WTC11 (cell line): ENCODE measurements around the gene PIK3R6. TPM values are rescaled to one million over a fixed set of nuclear protein-coding genes. Genes with fewer than 3 reads are reported as not detected.

Source experiments
- ATAC-seq: fragments of 200-7000 bp; cut with Tn5 transposase; 2 replicates; pipeline ENCODE4 v1.10.0; 2021; ENCODE audit warnings: mild to moderate bottlenecking, moderate library complexity
- CTCF ChIA-PET: fragments of 300-600 bp; sonication (Branson Sonifier 250); formaldehyde crosslinking; loops from one replicate; lab custom pipeline; 2021; ENCODE audit warnings: antibody characterized with exemption; lab: Charles Lee
- POLR2A ChIA-PET: fragments of 350-600 bp; sonication (Branson Sonifier 250); formaldehyde crosslinking; loops from one replicate; lab custom pipeline; 2021; ENCODE audit warnings: antibody characterized with exemption; lab: Charles Lee
- DNase-seq: peaks from one replicate; pipeline ENCODE4 v3.0.0; 2021; ENCODE audit warnings: low spot score
- H3K27ac Mint-ChIP-seq: 2 replicates; pipeline ENCODE4 v1.8.0; 2021; ENCODE audit warnings: mixed read lengths
- H3K27me3 Mint-ChIP-seq: 2 replicates; pipeline ENCODE4 v1.8.0; 2021; ENCODE audit warnings: low read depth, mild to moderate bottlenecking, moderate library complexity, mixed read lengths
- H3K36me3 Mint-ChIP-seq: 2 replicates; pipeline ENCODE4 v1.8.0; 2021; ENCODE audit warnings: mixed read lengths
- H3K4me1 Mint-ChIP-seq: 2 replicates; pipeline ENCODE4 v1.8.0; 2022; ENCODE audit warnings: mixed read lengths
- H3K4me3 Mint-ChIP-seq: 2 replicates; pipeline ENCODE4 v1.8.0; 2021; ENCODE audit warnings: mild to moderate bottlenecking, moderate library complexity, mixed read lengths
- H3K9me3 Mint-ChIP-seq: 2 replicates; pipeline ENCODE4 v1.8.0; 2021; ENCODE audit warnings: mixed read lengths
- ATF1 ChIP-seq: sonication (generic); formaldehyde crosslinking; IDR thresholded peaks from 2 replicates; pipeline ENCODE4 v1.8.1; 2023; ENCODE audit warnings: mild to moderate bottlenecking, moderate library complexity, missing genetic modification reagents
- CBFB ChIP-seq: sonication (generic); formaldehyde crosslinking; IDR thresholded peaks from 2 replicates; pipeline ENCODE4 v1.8.1; 2022; ENCODE audit warnings: mild to moderate bottlenecking, low read depth, missing genetic modification reagents
- CREM ChIP-seq: sonication (generic); formaldehyde crosslinking; IDR thresholded peaks from 2 replicates; pipeline ENCODE4 v1.8.1; 2022; ENCODE audit warnings: mild to moderate bottlenecking, missing genetic modification reagents, moderate library complexity
- EMX1 ChIP-seq: fragments of 250-450 bp; sonication (Bioruptor Pico); IDR thresholded peaks from 2 replicates; pipeline ENCODE4 v1.8.0; 2021; ENCODE audit warnings: mild to moderate bottlenecking
- ETV6 ChIP-seq: sonication (generic); formaldehyde crosslinking; IDR thresholded peaks from 2 replicates; pipeline ENCODE4 v1.8.1; 2022; ENCODE audit warnings: mild to moderate bottlenecking, missing genetic modification reagents
- FOXK1 ChIP-seq: sonication (generic); formaldehyde crosslinking; IDR thresholded peaks from 2 replicates; pipeline ENCODE4 v1.8.0; 2022; ENCODE audit warnings: mild to moderate bottlenecking, moderate library complexity, missing genetic modification reagents
- FOXP1 ChIP-seq: sonication (generic); formaldehyde crosslinking; IDR thresholded peaks from 2 replicates; pipeline ENCODE4 v1.8.0; 2022; ENCODE audit warnings: missing genetic modification reagents, mild to moderate bottlenecking, moderate library complexity, borderline replicate concordance
- JAZF1 ChIP-seq: fragments of 250-450 bp; sonication (Bioruptor Pico); IDR thresholded peaks from 2 replicates; pipeline ENCODE4 v1.9.0; 2021; ENCODE audit warnings: moderate library complexity, mild to moderate bottlenecking, inconsistent platforms
- PRRX2 ChIP-seq: fragments of 250-450 bp; sonication (Bioruptor Pico); IDR thresholded peaks from 2 replicates; pipeline ENCODE4 v1.8.0; 2021; ENCODE audit warnings: mild to moderate bottlenecking
- RELA ChIP-seq: sonication (generic); formaldehyde crosslinking; IDR thresholded peaks from 2 replicates; pipeline ENCODE4 v1.8.1; 2022; ENCODE audit warnings: missing genetic modification reagents, mild to moderate bottlenecking, borderline replicate concordance
- RORB ChIP-seq: fragments of 250-450 bp; sonication (Bioruptor Pico); IDR thresholded peaks from 2 replicates; pipeline ENCODE4 v1.9.0; 2021; ENCODE audit warnings: mild to moderate bottlenecking
- SMAD4 ChIP-seq: sonication (generic); formaldehyde crosslinking; IDR thresholded peaks from 2 replicates; pipeline ENCODE4 v1.8.0; 2022; ENCODE audit warnings: mild to moderate bottlenecking, missing genetic modification reagents
- SOX15 ChIP-seq: fragments of 250-450 bp; sonication (Bioruptor Pico); IDR thresholded peaks from 2 replicates; pipeline ENCODE4 v1.9.0; 2021; ENCODE audit warnings: mild to moderate bottlenecking
- TEAD4 ChIP-seq: sonication (generic); formaldehyde crosslinking; IDR thresholded peaks from 2 replicates; pipeline ENCODE4 v1.8.0; 2022; ENCODE audit warnings: mild to moderate bottlenecking, missing genetic modification reagents
- ZBTB21 ChIP-seq: sonication (generic); formaldehyde crosslinking; IDR thresholded peaks from 2 replicates; pipeline ENCODE4 v1.8.1; 2023; ENCODE audit warnings: mild to moderate bottlenecking, missing genetic modification reagents, borderline replicate concordance
- ZNF121 ChIP-seq: sonication (generic); formaldehyde crosslinking; IDR thresholded peaks from 2 replicates; pipeline ENCODE4 v1.8.0; 2023; ENCODE audit warnings: missing genetic modification reagents
- ZNF219 ChIP-seq: sonication (generic); formaldehyde crosslinking; IDR thresholded peaks from 2 replicates; pipeline ENCODE4 v1.8.0; 2023; ENCODE audit warnings: missing genetic modification reagents, mild to moderate bottlenecking, borderline replicate concordance
- ZNF423 ChIP-seq: fragments of 250-450 bp; sonication (Bioruptor Pico); IDR thresholded peaks from 2 replicates; pipeline ENCODE4 v2.1.2; 2022; ENCODE audit warnings: mild to moderate bottlenecking, moderate library complexity
- total RNA-seq: library from RNA; stranded (reverse); gene quantifications from 3 replicates; pipeline ENCODE4 v1.2.3, GENCODE V29; 2021
- TF ChIP-seq, protein P1 (sequence below): sonication (generic); formaldehyde crosslinking; IDR thresholded peaks from 2 replicates; pipeline ENCODE4 v1.8.0; 2022; ENCODE audit warnings: missing genetic modification reagents
- TF ChIP-seq, protein P2 (sequence below): sonication (generic); formaldehyde crosslinking; conservative IDR thresholded peaks from 2 replicates; pipeline ENCODE4 v1.8.1; 2022; ENCODE audit warnings: mild to moderate bottlenecking, missing genetic modification reagents
- TF ChIP-seq, protein P3 (sequence below): sonication (generic); formaldehyde crosslinking; IDR thresholded peaks from 2 replicates; pipeline ENCODE4 v1.8.1; 2022; ENCODE audit warnings: low read depth, mild to moderate bottlenecking, moderate library complexity, missing genetic modification reagents, borderline replicate concordance
- TF ChIP-seq, protein P4 (sequence below): fragments of 250-450 bp; sonication (Bioruptor Pico); IDR thresholded peaks from 2 replicates; pipeline ENCODE4 v1.9.0; 2021; ENCODE audit warnings: mild to moderate bottlenecking
- TF ChIP-seq, protein P5 (sequence below): sonication (generic); formaldehyde crosslinking; IDR thresholded peaks from 2 replicates; pipeline ENCODE4 v1.8.1; 2023; ENCODE audit warnings: mild to moderate bottlenecking, missing genetic modification reagents, moderate library complexity

The PIK3R6 gene
- total RNA-seq, 1 experiment from 2014 or later, result 0.15 TPM

DNA sequence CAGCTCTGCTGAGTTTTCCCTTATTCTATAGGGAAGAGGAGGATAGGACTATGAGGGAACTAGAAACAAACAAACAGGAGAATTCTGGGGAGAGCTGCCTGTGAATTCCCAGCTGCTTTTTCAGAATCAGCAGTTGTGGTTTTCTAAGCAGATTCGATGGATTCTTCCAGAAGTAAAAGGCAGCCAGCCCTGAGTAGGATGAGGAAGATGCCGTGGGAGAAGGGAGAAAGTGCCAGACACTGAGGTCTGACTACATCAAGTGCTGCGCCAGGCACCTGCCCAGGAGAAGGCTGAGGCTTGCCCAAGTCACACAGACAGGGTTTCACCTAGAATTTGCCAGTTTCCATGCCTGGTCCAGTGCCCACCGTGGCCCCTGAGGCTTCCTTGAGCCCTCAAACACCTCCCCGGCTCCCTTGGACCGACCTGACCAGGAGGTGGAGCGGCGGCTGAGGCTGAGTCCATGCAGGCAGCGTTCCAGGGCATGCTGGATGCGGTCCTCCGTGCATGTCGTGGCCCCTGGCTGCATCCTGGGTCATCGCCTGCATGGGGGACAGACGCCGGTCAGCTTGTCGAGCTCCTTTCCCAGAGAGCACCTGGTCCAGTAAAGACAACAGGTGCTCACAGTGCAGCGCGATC, 43.6 kb upstream of the PIK3R6 start:
- ATAC-seq, result no peak
- no peaks in the 10 kb centered on the region for H3K36me3 Mint-ChIP-seq
- TF ChIP-seq TEAD4 (CRISPR knock-in tag), result no peak
- no peak for TF ChIP-seq PRRX2 (CRISPR knock-in tag)
- TF ChIP-seq, protein P1, sequence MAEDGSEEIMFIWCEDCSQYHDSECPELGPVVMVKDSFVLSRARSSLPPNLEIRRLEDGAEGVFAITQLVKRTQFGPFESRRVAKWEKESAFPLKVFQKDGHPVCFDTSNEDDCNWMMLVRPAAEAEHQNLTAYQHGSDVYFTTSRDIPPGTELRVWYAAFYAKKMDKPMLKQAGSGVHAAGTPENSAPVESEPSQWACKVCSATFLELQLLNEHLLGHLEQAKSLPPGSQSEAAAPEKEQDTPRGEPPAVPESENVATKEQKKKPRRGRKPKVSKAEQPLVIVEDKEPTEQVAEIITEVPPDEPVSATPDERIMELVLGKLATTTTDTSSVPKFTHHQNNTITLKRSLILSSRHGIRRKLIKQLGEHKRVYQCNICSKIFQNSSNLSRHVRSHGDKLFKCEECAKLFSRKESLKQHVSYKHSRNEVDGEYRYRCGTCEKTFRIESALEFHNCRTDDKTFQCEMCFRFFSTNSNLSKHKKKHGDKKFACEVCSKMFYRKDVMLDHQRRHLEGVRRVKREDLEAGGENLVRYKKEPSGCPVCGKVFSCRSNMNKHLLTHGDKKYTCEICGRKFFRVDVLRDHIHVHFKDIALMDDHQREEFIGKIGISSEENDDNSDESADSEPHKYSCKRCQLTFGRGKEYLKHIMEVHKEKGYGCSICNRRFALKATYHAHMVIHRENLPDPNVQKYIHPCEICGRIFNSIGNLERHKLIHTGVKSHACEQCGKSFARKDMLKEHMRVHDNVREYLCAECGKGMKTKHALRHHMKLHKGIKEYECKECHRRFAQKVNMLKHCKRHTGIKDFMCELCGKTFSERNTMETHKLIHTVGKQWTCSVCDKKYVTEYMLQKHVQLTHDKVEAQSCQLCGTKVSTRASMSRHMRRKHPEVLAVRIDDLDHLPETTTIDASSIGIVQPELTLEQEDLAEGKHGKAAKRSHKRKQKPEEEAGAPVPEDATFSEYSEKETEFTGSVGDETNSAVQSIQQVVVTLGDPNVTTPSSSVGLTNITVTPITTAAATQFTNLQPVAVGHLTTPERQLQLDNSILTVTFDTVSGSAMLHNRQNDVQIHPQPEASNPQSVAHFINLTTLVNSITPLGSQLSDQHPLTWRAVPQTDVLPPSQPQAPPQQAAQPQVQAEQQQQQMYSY (CRISPR knock-in tag), result no peak
- no peak for TF ChIP-seq JAZF1
- no peak for TF ChIP-seq SMAD4 (CRISPR knock-in tag)
- TF ChIP-seq RELA (CRISPR knock-in tag), result no peak
- TF ChIP-seq ZNF219 (CRISPR knock-in tag), result no peak
- TF ChIP-seq FOXK1 (CRISPR knock-in tag), result no peak
- TF ChIP-seq, protein P2, sequence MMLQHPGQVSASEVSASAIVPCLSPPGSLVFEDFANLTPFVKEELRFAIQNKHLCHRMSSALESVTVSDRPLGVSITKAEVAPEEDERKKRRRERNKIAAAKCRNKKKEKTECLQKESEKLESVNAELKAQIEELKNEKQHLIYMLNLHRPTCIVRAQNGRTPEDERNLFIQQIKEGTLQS (CRISPR knock-in tag), result no peak
- TF ChIP-seq, all 79 proteins: peak for 0
- no peak overlapping the region for H3K4me3 Mint-ChIP-seq
- CTCF ChIA-PET, result interaction anchor here (1.0 to 3.2 kb wide), 6 partner anchors 10 to 112 kb away, joined by 4 to 13 read pairs (median 8); no protein-coding TSS in a partner anchor
- no peak for DNase-seq
- H3K27me3 Mint-ChIP-seq, result no peaks in the 10 kb centered on the region
- H3K27ac Mint-ChIP-seq, result 0 out of 2 replicates have a peak overlapping the region, but pooled peaks have one; percentile 49
- POLR2A ChIA-PET, result no interaction called here
- no peaks in the 10 kb centered on the region for H3K4me1 Mint-ChIP-seq
- H3K9me3 Mint-ChIP-seq, result no peaks in the 10 kb centered on the region

DNA sequence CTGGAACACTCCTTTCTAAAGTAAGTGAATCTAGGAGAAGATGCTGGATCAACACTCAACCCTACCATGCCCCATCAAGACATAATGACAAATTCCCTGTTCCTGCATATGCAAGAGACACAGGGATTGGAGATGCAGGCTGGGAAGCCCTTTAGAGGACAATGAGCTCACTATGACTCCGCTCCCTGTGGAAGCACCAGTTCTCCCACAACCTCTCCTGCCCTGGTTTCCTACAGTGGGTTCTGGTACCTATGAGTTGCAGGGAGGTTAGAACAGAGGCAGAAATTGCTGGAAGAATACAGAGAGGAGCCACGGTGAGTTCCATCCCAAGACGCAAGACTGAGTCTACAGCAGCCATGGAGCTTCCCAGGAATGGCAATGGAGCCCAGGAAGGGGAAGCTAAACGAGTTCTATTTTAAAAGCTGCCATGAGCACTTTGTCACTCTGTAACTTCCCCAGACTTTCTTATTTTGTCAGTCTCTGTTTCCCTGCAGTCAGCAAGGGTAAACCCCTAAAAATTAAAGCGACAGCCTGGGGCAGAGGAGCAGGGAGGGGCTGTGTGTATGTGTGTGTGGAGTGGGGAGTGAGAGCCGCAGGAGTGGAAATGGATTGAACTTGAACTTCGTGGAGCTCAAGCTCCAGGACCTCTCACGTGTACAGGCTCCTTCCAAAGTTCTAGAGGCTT, 42.3 kb upstream of the PIK3R6 start:
- TF ChIP-seq CBFB (CRISPR knock-in tag), result no peak
- no peak for TF ChIP-seq ZNF121 (CRISPR knock-in tag)
- TF ChIP-seq, protein P3, sequence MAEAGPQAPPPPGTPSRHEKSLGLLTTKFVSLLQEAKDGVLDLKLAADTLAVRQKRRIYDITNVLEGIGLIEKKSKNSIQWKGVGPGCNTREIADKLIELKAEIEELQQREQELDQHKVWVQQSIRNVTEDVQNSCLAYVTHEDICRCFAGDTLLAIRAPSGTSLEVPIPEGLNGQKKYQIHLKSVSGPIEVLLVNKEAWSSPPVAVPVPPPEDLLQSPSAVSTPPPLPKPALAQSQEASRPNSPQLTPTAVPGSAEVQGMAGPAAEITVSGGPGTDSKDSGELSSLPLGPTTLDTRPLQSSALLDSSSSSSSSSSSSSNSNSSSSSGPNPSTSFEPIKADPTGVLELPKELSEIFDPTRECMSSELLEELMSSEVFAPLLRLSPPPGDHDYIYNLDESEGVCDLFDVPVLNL (CRISPR knock-in tag), result no peak
- no peak for TF ChIP-seq SOX15 (CRISPR knock-in tag)
- no peak for TF ChIP-seq FOXP1 (CRISPR knock-in tag)
- TF ChIP-seq, protein P4, sequence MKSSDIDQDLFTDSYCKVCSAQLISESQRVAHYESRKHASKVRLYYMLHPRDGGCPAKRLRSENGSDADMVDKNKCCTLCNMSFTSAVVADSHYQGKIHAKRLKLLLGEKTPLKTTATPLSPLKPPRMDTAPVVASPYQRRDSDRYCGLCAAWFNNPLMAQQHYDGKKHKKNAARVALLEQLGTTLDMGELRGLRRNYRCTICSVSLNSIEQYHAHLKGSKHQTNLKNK (CRISPR knock-in tag), result no peak
- TF ChIP-seq, protein P5, sequence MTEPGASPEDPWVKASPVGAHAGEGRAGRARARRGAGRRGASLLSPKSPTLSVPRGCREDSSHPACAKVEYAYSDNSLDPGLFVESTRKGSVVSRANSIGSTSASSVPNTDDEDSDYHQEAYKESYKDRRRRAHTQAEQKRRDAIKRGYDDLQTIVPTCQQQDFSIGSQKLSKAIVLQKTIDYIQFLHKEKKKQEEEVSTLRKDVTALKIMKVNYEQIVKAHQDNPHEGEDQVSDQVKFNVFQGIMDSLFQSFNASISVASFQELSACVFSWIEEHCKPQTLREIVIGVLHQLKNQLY (CRISPR knock-in tag), result no peak
- TF ChIP-seq ETV6, result no peak
- TF ChIP-seq FOXK1 (CRISPR knock-in tag), result no peak
- TF ChIP-seq ZNF423 (CRISPR knock-in tag), result no peak
- TF ChIP-seq PRRX2 (CRISPR knock-in tag), result no peak
- no peak for TF ChIP-seq RELA (CRISPR knock-in tag)
- TF ChIP-seq RORB (CRISPR knock-in tag), result no peak
- TF ChIP-seq EMX1, result no peak
- no peak for TF ChIP-seq CREM
- no peak for TF ChIP-seq ZBTB21
- TF ChIP-seq ATF1 (CRISPR knock-in tag), result no peak
- H3K27me3 Mint-ChIP-seq, result no peaks in the 10 kb centered on the region; the same call in 1 of the 2 replicates
- H3K4me3 Mint-ChIP-seq, result no peak overlapping the region
- H3K27ac Mint-ChIP-seq, result no peak overlapping the region
- H3K36me3 Mint-ChIP-seq, result no peaks in the 10 kb centered on the region
- no peaks in the 10 kb centered on the region for H3K4me1 Mint-ChIP-seq
- CTCF ChIA-PET, result interaction anchor here (0.6 to 1.8 kb wide), 5 partner anchors 15 to 243 kb away, joined by 3 to 12 read pairs (median 4); no protein-coding TSS in a partner anchor
- DNase-seq (no peak), ATAC-seq (no peak)
- no peaks in the 10 kb centered on the region for H3K9me3 Mint-ChIP-seq
- POLR2A ChIA-PET, result no interaction called here
